NCI-H146 treated with DMSO at 0.1 percent for 48 hours (cell line): ENCODE data around the gene AHCYL1.

Experiments
- DNase-seq: peaks from one replicate; lab custom pipeline; 2025; ENCODE audit not compliant: unreplicated experiment; lab: John Stamatoyannopoulos, UW

AHCYL1 gene

DNA sequence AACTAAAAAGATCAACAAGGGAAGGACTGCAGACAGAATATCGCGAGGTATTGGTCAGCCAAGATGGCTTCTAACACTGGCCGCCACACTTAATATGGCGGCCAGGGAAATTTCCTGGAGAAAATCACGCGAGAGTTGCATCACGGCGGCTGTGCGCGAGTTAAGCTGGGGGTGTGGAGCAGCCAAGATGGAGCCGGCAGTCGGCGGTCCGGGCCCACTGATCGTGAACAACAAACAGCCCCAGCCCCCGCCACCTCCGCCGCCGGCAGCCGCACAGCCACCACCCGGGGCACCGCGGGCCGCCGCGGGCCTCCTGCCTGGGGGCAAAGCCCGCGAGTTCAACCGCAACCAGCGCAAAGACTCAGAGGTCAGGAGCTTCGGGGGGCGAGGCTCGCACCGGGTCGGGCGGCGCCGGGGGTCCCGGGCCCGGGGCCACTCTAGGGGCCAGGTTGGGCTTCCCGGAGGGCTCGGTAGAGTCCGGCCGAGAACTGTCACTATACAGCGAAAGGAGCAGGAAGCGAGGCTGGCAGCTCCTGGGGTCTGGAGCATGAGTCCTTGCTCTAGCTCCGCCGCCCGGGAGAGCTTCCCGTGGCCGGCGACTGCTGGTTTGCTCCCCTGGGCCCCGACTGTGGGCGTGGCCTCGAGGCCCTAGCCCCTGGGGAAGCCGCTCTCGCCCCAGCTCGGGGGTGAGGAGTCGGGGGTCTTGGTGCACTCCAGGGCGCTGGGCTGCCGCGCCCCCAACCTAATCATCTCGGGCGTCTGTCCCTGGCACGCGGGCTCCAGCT, 50.1 kb downstream of the AHCYL1 start, which contains the start of gene STRIP1:
TSS of gene STRIP1 (plus strand) at position 174 of the 785 bp plus-strand sequence. CDS start at position 188, 14 bp downstream.
- DNase-seq = peak; percentile 90

DNA sequence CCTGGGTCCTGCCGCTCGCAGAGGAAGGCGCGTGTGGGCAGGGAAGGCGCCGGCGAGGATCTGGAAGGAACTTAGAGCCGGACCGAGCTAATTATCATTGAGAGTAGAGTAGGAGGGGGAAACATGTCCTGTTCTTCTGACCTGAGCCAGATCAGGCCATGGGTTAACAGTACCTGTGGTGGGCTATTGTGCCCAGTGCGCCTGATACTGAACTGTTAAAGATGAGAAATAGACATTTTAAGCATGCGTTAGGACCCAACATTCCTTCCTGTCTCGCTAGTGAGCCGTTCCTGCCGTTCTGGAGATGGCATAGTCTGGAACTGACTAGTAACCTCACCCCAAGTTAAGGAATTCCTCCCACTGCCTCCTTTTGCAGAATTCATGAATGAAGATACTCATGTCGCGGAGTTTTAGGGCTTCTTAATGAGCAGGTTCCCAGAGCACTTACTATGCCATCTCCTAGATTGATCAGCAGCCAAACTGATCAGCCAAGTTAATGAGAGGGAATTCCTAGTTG, 50.7 kb downstream of the AHCYL1 start:
- peak; percentile 30 for DNase-seq

DNA sequence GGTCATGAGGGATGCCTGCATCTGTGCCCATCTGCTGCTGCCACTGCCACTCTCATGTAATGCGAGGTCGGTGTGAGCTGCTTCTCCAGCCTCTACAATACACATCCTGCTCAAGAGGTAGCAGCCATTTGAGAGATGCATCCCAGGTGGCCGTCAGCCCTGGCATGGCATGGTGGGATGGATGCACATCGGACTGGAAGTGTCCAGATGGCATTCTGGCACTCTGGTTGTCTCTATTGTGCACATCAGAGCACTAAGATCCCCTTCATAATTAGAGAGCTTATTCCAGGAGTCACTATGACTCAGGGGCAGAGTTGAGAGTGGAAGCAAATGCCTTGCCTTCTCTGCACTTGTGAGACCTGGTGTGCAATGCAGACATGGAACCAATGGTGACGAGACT, 53.7 kb downstream of the AHCYL1 start:
- no peak for DNase-seq

DNA sequence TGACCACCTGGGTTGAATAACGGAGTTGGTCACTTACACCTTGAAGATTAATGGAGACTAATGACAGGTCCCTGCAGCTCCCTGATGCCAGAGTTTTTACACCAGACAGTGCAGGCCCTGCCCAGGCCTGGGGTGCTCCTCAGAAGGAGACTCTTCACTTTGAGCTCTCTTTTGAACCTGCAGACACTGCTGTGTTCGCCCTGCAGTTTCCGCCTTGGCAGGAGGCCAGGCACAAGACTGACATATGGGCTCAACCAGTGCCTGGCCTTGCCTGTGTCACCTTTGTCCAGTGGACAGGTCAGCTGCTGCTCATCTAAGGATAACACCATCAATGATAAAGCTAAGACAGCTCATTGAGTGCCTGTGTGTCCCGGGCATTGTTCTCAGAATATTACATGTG, 55.1 kb downstream of the AHCYL1 start:
- DNase-seq = no peak

DNA sequence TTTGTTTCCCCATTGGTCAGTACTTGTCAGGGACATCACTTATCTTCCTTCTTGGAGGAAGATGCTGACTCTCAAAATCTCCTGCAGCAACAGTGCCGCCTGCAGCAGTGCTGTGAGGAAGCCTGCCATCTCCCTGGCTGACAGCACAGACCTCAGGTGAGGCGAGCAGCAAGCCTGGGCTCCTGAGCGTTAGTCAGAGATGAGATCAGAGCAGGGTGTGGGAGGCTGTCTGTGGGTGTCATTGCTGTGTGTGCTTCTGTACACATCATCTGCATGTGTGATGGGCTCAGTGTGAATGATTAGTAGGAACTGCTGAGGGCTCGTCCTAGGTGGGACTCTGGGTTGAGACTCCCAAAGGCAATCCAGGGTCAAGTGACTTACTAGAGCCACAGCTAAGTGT, 56.0 kb downstream of the AHCYL1 start:
- DNase-seq = no peak

DNA sequence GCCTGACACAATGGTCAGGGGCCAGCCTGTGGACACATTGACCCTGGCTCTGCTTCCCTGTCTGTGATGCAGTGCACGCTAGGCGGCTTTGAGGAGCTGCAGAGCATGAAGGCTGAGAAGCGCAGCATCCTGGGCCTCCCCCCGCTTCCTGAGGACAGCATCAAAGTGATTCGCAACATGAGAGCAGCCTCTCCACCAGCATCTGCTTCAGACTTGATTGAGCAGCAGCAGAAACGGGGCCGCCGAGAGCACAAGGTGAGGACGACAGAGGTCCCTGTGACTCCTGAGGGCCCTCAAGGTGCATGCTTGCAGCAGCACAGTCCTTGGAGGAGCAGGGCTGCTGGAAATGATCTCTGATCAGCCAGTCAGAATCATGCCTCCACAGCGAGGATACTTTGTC, 58.5 kb downstream of the AHCYL1 start:
- DNase-seq = no peak

DNA sequence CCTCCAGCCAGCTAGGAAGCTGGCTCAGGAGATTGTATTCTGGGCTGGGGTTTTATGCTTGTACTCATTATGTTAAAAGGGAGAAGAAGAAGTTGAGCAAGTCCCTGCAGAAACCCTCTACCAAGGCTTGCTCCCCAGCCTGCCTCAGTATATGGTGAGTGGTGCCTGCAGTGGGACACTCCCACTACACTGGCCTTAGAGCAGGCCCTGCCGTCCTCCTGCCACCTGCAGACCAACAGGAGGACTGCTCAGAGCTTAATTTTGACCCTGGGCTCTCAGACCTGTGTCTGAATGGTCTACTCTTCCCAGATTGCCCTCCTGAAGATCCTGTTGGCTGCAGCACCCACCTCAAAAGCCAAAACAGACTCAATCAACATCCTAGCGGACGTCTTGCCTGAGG, 62.9 kb downstream of the AHCYL1 start:
- DNase-seq = no peak

DNA sequence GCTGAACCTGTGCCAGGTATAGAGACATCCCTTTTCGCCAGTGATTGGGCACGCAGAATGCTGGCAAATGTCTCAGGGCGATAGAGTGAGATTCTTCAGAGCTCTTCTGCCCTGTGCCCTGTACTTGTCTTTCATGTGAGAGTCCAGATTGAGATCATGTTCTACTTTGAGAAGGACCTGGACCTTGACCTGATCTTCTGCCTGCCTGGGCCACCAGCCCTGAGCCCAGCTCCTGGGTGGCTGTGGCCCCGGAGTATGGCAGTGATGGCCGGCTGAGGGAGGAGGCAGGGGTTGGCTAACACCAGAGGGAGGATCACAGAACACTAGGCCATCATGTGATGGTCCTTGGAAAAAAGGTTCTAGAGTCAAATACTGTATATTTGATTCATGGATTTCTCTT, 63.7 kb downstream of the AHCYL1 start:
- DNase-seq = no peak

DNA sequence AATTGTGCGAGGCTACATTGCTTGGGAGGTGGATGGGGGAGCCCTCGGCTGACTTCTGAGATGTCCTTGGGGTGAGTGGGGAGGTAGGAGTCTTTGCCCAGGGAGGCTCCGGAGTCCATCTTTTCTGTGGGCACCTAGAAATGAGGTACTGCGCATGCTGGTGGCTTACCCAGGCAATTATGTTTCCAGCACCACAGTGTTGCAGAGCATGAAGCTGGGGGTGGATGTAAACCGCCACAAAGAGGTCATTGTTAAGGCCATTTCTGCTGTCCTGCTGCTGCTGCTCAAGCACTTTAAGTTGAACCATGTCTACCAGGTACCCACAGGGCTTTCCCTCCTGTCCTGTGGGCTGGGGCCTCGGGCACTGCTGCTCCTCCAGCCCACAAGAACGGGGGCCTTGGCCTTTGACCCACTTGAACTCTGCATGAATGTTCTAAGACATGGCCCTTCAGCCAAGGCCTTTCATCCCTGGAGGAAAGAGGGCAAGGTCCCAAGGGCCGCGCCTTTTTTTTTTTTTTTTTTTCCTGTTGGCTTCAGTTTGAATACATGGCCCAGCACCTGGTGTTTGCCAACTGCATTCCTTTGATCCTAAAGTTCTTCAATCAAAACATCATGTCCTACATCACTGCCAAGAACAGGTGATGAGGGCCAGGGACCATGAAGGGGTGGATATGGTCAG, 64.5 kb downstream of the AHCYL1 start:
- no peak for DNase-seq

DNA sequence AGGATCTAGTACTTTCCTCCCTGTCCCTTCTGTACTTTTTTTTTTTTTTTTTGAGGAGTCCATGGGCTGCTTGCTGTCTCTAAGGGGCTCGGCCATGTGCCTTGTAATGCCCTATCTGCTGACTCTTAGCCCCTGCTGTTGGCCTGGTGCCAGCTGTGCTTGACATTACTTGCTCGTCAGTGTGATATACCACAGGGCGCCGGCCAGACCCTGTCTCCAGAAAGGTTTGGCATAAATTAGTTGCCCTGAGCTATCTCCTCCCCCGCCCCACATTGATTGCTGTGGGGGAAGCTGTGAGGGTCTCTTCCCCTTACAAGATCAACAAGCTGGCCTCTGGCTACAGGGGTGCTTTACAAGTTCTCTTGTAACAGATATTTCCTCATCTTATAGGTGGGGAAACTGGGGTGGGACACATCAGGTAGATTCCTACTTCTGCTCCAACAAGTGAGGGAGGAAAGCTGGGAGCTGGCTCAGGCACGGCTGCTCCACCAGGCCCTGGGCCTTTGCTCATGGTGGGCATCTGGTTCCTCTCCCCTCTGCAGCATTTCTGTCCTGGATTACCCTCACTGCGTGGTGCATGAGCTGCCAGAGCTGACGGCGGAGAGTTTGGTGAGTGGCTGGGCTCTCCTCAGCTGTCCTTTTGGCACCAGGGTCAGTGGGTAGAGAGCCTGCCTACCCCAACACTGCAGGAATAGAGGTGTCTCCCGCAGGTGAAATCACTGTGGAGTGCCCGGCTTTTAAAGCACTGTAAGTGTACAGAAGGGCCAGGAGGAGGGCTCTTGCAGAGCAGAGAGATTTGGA, 65.4 kb downstream of the AHCYL1 start:
- no peak for DNase-seq

DNA sequence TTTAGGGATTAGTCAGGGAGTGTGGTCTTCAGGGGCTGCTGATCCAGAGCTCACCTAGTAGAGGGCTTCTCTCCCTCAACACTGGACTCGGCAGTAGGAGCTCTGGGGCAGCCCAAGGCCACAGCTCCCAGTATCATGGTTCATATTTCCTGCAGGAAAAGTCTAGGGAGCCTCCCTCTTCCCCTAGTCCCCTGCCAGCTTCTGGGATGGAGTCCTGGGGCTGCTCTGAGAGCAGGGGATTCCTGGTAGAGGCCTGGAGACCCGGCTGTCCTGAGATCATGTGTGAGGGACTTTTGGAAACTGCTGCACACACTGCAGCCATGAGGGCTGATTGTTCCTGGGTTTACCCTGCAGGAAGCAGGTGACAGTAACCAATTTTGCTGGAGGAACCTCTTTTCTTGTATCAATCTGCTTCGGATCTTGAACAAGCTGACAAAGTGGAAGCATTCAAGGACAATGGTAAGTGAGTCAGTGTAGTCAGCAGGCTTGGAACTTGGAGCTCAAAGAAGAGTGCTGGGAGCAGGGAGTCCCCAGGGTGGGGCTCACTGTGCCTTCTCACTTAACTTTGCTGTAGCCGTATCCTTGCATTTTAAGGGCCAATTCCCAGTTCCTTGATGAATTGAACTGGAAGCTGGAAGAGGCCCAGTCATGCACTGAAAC, 66.2 kb downstream of the AHCYL1 start:
- DNase-seq = no peak

DNA sequence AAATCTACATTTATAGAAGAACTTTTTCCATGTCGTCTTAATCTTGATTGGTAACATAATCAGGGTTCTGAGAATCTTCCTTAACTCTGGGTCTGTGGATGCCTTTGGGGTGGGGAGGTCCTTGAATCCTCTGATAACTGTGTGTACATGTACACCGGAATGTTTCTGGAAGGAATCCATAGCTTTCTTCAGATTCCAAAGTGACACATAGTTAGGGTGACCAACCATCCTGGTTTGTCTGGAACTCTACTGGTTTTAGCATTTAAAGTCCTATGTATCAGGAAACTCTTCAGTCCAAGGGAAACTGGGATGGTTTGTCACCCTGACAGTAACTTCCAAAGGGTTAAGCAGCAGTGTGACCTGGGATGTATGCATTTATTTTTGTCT, 66.7 kb downstream of the AHCYL1 start:
- DNase-seq = no peak

DNA sequence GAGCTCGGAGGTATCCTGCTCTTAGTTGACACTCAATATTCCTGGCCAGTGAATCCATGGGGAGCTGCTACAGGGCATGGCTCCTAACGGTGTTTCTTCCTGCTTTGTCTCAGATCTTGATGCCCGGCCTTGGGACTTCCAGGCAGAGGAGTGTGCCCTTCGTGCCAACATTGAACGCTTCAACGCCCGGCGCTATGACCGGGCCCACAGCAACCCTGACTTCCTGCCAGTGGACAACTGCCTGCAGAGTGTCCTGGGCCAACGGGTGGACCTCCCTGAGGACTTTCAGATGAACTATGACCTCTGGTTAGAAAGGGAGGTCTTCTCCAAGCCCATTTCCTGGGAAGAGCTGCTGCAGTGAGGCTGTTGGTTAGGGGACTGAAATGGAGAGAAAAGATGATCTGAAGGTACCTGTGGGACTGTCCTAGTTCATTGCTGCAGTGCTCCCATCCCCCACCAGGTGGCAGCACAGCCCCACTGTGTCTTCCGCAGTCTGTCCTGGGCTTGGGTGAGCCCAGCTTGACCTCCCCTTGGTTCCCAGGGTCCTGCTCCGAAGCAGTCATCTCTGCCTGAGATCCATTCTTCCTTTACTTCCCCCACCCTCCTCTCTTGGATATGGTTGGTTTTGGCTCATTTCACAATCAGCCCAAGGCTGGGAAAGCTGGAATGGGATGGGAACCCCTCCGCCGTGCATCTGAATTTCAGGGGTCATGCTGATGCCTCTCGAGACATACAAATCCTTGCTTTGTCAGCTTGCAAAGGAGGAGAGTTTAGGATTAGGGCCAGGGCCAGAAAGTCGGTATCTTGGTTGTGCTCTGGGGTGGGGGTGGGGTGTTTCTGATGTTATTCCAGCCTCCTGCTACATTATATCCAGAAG, 69.2 kb downstream of the AHCYL1 start:
- DNase-seq = peak; percentile 10

DNA sequence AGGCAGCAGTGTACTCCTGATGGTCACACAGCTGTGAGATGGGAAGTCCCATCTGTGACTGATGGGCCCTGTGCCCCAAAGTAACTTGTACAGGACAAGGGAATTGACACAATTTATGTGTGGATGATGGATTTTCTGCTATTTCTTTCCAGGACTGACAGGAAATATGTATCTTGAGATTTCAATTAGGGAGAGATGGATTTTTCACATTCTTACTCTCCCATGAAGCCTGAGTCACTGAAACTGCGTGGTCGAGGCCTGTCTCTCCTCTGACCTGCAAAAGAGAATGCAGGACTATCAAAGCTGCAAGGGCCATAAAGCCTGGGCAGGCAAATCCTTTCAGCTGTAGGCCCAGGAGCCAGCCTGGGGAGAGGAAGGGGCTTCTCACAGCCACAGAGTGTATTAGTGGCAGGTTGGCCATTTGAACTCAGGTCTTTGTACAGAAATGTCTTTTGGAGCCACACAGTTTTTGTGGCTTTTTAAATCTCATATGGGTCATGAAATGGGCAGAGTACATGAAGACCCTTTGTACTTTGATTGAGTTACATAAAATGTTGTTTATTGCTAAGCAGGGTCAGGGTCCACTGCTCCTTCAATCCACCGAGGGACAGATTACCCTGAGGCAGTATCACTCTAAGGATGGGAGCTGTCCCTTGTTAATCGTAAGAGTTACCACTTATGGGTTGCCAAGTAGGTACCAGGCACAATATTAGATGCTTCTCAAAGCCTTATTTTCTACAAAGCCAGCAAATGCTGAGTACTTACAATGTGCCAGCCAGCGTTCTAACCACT, 71.1 kb downstream of the AHCYL1 start:
- DNase-seq = no peak

DNA sequence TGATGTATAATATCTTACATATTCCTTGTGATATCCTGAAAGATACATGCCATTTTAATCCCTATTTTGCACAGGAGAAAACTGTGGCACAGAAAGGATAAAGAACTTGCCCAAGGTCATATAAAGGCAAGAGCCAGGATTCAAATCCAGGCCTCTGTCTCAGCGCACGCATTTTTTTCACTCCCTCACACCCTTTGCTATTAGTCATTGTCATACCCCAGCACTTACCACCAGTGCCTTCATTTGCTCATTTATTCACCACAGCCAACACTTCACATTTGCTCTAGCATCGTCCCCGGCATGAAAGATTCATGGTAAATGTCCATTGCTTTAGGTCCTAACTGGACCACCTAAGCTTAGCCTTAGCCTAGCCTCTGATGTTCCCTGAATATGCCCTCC, 71.7 kb downstream of the AHCYL1 start:
- DNase-seq = no peak

DNA sequence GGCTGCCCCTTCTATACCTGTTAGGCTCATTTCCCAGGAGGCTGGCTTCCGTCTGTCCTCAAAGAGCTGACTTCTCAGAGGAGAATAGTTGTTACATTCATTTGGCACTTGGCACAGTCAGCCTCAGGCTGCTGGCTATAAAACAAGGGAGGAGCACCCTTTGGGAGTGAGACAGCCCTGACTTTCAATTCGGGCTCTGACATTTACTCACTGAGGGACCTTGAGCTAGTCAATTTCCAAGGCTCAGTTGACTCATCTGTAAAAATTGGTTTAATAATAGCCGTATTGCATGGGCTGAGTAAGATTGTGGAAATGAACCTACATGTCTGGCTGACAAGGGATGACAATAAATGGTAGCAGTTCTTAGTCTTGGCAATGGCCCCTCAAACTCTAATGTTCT, 72.2 kb downstream of the AHCYL1 start:
- no peak for DNase-seq

DNA sequence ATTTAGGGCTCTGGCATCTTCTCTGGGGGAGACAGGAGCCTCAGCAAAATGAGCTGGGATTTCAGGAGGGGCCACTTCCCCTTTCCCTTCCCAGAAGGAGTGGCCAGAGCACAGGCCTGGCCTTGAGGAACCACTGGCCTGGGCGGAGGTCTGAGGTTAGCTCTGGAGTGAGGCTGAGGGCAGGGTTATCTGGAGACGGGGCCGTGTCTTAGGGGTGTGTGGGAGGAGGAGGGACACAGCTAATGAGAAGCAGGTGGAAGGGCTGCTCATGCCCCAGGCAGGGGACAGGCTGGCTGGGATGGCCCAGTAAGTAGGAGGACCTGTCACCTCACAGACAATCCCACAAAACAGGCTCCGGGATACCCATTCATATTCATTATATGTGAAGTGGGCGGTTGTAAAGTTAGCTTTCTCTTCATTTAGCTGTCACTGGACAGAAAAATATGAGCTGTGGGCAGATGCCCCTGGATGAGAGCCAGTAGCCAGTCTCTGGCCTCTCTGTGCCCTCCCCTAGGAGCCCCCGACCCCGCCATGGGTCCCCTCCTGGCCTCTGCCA, 73.5 kb downstream of the AHCYL1 start:
- DNase-seq = no peak

DNA sequence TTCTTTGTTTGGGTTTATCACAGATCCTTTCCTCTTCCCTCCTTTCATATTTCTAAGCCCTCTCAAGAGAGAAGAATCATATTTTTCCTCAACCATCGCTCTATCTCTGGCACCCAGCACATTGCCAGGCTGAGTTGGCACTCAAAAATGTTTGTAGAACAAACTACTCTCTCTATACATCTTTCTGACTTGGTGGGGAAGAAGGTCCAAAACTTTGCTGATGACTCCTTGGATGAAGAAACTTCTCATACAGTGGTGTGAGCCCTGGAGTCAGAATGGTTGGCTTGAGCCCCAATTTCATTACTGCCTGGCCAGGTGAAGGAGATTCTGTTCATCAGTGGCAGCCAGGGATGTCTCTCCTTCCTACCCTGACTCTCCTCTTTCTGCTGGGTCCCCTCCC, 74.0 kb downstream of the AHCYL1 start:
- DNase-seq = no peak
